Stimulated activated CD4-positive, alpha-beta T cell treated with anti-CD3 and anti-CD28 coated beads, Interleukin-4, amount 100 ng/mL, for 4 hours (primary cell): ENCODE data around the gene ASAP2.

Source experiments
- DNase-seq, 2 experiments: peaks; one replicate each; pipeline ENCODE4 v3.0.0-alpha.2; 2020

ASAP2 gene

GRCh38 chr2:9300829-9301453, 94.3 kb downstream of the ASAP2 start:
- DNase-seq = no peak

GRCh38 chr2:9302755-9303154, 96.1 kb downstream of the ASAP2 start:
- no peak for DNase-seq

- DNase-seq = no peak
These were observed 97.1 kb downstream of the ASAP2 start for GRCh38 chr2:9303528-9304225.

GRCh38 chr2:9306911-9307310, 100.3 kb downstream of the ASAP2 start:
- no peak for DNase-seq

GRCh38 chr2:9307535-9307934, 100.9 kb downstream of the ASAP2 start:
- DNase-seq = no peak

GRCh38 chr2:9308186-9308955, 101.8 kb downstream of the ASAP2 start:
- DNase-seq = no peak

GRCh38 chr2:9309147-9309546, 102.5 kb downstream of the ASAP2 start:
- DNase-seq = no peak

GRCh38 chr2:9310377-9310776, 103.8 kb downstream of the ASAP2 start:
- no peak for DNase-seq

- DNase-seq = no peak
These were observed 104.2 kb downstream of the ASAP2 start for GRCh38 chr2:9310798-9311197.

- DNase-seq = no peak
These were observed 104.9 kb downstream of the ASAP2 start for GRCh38 chr2:9311488-9311887.

GRCh38 chr2:9312591-9312990, 106.0 kb downstream of the ASAP2 start:
- DNase-seq = no peak

- DNase-seq = no peak
These were observed 106.8 kb downstream of the ASAP2 start for GRCh38 chr2:9313443-9313842.

- no peak for DNase-seq
These were observed 108.8 kb downstream of the ASAP2 start for GRCh38 chr2:9315280-9315847.

- DNase-seq = no peak
These were observed 110.9 kb downstream of the ASAP2 start for GRCh38 chr2:9317559-9317958.

- no peak for DNase-seq
These were observed 112.1 kb downstream of the ASAP2 start for GRCh38 chr2:9318461-9319337.

GRCh38 chr2:9319338-9319715, 112.7 kb downstream of the ASAP2 start:
- DNase-seq = no peak

GRCh38 chr2:9322576-9322975, 116.0 kb downstream of the ASAP2 start:
- DNase-seq = no peak

GRCh38 chr2:9325428-9325827, 118.8 kb downstream of the ASAP2 start:
- no peak for DNase-seq

GRCh38 chr2:9326975-9327374, 120.4 kb downstream of the ASAP2 start:
- no peak for DNase-seq

- DNase-seq = no peak
These were observed 121.3 kb downstream of the ASAP2 start for GRCh38 chr2:9327873-9328352.

- no peak for DNase-seq
These were observed 122.3 kb downstream of the ASAP2 start for GRCh38 chr2:9328931-9329330.

GRCh38 chr2:9329497-9329896, 122.9 kb downstream of the ASAP2 start:
- no peak for DNase-seq
